RWPE2 (cell line): Measurements from ENCODE around the gene EFHD2.
"Not testable (repeated sequence)": the region's sequence is repeated elsewhere in the genome, so short reads cannot be mapped to it uniquely, and the experiment has no call there.

Experiments used
- ATAC-seq: fragments of 200-7000 bp; cut with Tn5 transposase; 3 replicates; pipeline ENCODE4 v1.9.1; 2021; ENCODE audit warnings: low read depth
- DNase-seq: peaks from one replicate; pipeline ENCODE4 v3.0.0-alpha.2; 2020; ENCODE audit warnings: low spot score
- H3K27ac ChIP-seq: fragments of 450-650 bp; 2 replicates; pipeline ENCODE4 v1.5.1; 2017; ENCODE audit warnings: mild to moderate bottlenecking; ENCODE audit not compliant: poor library complexity, severe bottlenecking
- H3K27me3 ChIP-seq: fragments of 250-450 bp; sonication (Bioruptor Pico); 2 replicates; pipeline ENCODE4 v1.5.1; 2021; ENCODE audit warnings: mild to moderate bottlenecking, moderate library complexity; ENCODE audit not compliant: insufficient read depth, poor library complexity, severe bottlenecking
- H3K36me3 ChIP-seq: fragments of 250-450 bp; sonication (Bioruptor Pico); 2 replicates; pipeline ENCODE4 v1.5.1; 2020; ENCODE audit warnings: low read depth, mild to moderate bottlenecking, moderate library complexity
- H3K4me1 ChIP-seq: fragments of 250-450 bp; sonication (Bioruptor Pico); 2 replicates; pipeline ENCODE4 v1.5.1; 2021; ENCODE audit warnings: mild to moderate bottlenecking, moderate library complexity; ENCODE audit not compliant: insufficient read depth, poor library complexity, severe bottlenecking
- H3K4me3 ChIP-seq: fragments of 250-450 bp; sonication (Bioruptor Pico); 2 replicates; pipeline ENCODE4 v1.5.1; 2021; ENCODE audit warnings: mild to moderate bottlenecking, moderate library complexity; ENCODE audit not compliant: severe bottlenecking
- H3K9me3 ChIP-seq: fragments of 250-450 bp; sonication (Bioruptor Pico); 2 replicates; pipeline ENCODE4 v1.5.1; 2021; ENCODE audit warnings: mild to moderate bottlenecking, moderate library complexity; ENCODE audit not compliant: severe bottlenecking
- TF ChIP-seq, protein P1 (sequence below): fragments of 450-650 bp; IDR thresholded peaks from one replicate; pipeline ENCODE4 v1.5.1; 2017; ENCODE audit warnings: mild to moderate bottlenecking, moderate library complexity; ENCODE audit not compliant: poor library complexity, severe bottlenecking

The EFHD2 gene

DNA sequence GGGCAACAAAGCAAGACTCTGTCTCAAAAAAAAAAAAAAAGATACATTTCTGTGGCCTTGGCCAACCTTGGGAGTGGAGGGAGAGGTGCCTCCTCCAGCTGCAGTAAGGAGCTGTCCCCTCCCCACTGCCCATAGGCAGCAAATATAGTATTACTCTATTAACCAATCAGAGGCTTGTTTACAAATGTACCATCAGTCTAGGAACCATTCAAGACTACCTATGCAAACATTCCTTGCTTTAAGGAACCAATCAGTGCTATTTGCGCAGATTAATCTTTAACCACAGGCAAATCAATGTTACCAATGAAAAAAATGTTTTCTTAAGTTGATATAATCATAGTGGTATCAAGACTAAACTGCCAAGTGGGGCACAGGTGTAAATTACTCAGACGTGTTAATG, 47.9 kb downstream of the EFHD2 start:
- no peaks in the 10 kb centered on the region for H3K9me3 ChIP-seq
- DNase-seq: no peak
- H3K4me1 ChIP-seq: no peaks in the 10 kb centered on the region
- H3K36me3 ChIP-seq: no peaks in the 10 kb centered on the region
- H3K27me3 ChIP-seq: no peaks in the 10 kb centered on the region
- no peak for ATAC-seq
- no peak overlapping the region for H3K27ac ChIP-seq
- TF ChIP-seq, protein P1, sequence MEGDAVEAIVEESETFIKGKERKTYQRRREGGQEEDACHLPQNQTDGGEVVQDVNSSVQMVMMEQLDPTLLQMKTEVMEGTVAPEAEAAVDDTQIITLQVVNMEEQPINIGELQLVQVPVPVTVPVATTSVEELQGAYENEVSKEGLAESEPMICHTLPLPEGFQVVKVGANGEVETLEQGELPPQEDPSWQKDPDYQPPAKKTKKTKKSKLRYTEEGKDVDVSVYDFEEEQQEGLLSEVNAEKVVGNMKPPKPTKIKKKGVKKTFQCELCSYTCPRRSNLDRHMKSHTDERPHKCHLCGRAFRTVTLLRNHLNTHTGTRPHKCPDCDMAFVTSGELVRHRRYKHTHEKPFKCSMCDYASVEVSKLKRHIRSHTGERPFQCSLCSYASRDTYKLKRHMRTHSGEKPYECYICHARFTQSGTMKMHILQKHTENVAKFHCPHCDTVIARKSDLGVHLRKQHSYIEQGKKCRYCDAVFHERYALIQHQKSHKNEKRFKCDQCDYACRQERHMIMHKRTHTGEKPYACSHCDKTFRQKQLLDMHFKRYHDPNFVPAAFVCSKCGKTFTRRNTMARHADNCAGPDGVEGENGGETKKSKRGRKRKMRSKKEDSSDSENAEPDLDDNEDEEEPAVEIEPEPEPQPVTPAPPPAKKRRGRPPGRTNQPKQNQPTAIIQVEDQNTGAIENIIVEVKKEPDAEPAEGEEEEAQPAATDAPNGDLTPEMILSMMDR: no peak
- H3K4me3 ChIP-seq: no peak overlapping the region

DNA sequence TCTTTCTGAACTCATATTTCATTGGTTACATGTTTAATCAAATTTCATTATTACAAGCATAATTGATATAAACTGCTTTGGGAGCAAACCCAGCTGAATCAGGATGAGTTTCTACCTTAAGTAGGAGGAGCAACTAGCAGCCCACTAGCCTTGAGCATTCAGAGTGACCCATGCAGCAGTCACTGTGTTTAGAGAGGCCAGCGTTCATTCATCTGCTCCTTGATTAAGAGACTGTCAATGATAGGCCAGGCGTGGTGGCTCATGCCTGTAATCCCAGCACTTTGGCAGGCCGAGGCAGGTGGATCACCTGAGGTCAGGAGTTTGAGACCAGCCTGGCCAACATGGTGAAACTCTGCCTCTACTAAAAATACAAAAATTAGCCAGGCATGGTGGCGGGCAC, 48.7 kb downstream of the EFHD2 start:
- not testable (repeated sequence) for H3K27ac ChIP-seq, DNase-seq, H3K36me3 ChIP-seq, H3K27me3 ChIP-seq, H3K4me3 ChIP-seq, H3K9me3 ChIP-seq, ATAC-seq, H3K4me1 ChIP-seq

DNA sequence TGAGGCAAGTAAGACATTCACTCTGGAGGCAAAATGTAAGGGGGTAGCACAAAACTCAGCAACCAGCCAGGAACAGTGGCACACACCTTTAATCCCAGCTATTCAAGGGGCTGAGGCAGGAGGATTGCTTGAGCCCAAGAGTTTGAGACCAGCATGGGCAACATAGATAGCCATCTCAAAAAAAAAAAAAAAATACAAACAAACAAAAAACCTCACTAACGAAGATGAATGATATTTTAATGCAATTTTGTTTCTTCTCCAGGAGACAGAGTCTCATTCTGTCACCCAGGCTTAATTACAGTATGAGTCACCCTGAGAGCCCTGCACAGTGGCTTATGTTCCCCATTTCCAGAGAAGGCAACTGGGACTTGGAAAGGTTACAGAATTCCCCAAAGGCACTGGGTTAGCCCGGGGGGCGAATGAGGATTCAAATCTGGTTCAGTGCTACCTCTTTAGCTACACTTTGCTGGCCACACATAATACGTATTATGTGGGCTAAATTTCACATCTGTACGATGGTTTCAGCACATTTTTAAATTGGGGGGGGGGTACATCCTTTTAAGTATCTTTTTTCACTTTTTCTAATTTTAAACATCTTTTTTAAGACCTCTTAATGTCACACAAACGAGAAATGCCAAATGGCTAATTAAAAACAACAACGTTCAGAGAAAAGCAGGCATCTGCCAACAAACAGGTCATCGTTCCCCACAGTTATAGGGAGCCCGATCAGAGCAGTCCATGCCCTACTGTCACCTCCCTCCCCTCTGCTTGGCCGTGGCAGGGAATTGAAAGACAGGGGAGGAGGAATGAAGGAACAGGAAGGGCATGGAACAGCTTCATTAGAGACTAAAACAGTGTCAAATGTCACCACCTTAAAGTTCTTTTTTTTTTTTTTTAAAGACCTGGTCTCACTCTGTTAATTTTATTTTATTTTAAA, 50.4 kb downstream of the EFHD2 start:
- peaks cover 8% of the 10 kb centered on the region for H3K4me1 ChIP-seq
- no peak overlapping the region for H3K4me3 ChIP-seq
- no peak for DNase-seq
- peak; percentile 34; the same call in 2 of the 3 replicates for ATAC-seq
- TF ChIP-seq, protein P1: no peak
- no peak overlapping the region for H3K27ac ChIP-seq
- H3K36me3 ChIP-seq: no peaks in the 10 kb centered on the region
- H3K27me3 ChIP-seq: no peaks in the 10 kb centered on the region
- H3K9me3 ChIP-seq: no peaks in the 10 kb centered on the region

- TF ChIP-seq, protein P1: no peak
- no peaks in the 10 kb centered on the region for H3K27me3 ChIP-seq
- no peak overlapping the region for H3K27ac ChIP-seq
- DNase-seq (no peak), ATAC-seq (no peak)
- H3K9me3 ChIP-seq: no peaks in the 10 kb centered on the region
- peaks cover 8% of the 10 kb centered on the region for H3K4me1 ChIP-seq
- no peaks in the 10 kb centered on the region for H3K36me3 ChIP-seq
- H3K4me3 ChIP-seq: no peak overlapping the region
Measured at GRCh38 chr1:15460708-15461095, 51.0 kb downstream of the EFHD2 start.

DNA sequence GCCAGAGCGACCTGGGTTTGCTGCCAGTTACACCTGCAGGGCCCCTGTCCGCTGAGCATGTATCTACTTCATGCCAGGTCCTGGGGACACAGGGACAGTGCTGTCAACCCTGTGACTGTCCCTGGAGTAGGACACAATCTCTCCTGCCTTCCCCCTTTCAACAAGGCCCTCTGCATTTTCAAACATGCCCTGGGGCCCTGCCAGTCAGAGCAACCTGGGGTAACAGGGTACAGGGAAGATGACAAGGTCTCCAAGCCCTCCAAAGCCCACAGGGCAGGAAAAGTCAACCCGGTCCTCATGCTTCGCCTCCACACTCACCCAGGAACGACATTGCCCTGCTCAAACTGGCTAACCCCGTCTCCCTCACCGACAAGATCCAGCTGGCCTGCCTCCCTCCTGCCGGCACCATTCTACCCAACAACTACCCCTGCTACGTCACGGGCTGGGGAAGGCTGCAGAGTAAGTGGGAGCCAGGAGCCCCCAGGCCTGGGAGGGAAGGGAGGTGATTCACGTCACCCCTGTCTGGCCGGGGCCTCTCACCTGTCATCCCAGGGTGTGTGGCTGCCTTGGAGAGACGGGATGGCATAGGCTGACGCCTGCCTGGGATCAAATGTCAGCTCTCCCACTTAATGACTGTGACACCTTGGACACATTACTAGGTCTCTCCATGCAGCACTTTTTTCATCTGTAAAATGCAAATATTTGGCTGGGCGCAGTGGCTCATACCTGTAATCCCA, 53.5 kb downstream of the EFHD2 start:
- not testable (repeated sequence) for DNase-seq, H3K36me3 ChIP-seq, H3K9me3 ChIP-seq, H3K27me3 ChIP-seq, H3K27ac ChIP-seq, H3K4me3 ChIP-seq, H3K4me1 ChIP-seq
- peak; percentile 58 for ATAC-seq

GRCh38 chr1:15463926-15464322, 54.2 kb downstream of the EFHD2 start:
- not testable (repeated sequence) for H3K4me1 ChIP-seq, H3K36me3 ChIP-seq, H3K27me3 ChIP-seq, H3K4me3 ChIP-seq, H3K27ac ChIP-seq, ATAC-seq, DNase-seq, H3K9me3 ChIP-seq
